ENCODE data around the gene SH2D4B.

The SH2D4B gene

GRCh38 chr10:80519936-80520650 lies 17.6 kb upstream of the SH2D4B start:
- no peak for TF ChIP-seq CTCF (IDR thresholded peaks at IDR 0.05; ENCODE audit: low read depth, low read length, missing control alignments)
- H3K4me3 ChIP-seq (replicated peaks; ENCODE audit: low read depth, low read length) = no peak overlapping the region
- no peak for DNase-seq (ENCODE audit: extremely low read depth, low read depth)

GRCh38 chr10:80520661-80521470 lies 16.8 kb upstream of the SH2D4B start:
- no peak overlapping the region for H3K4me3 ChIP-seq (replicated peaks; ENCODE audit: low read depth, low read length)

GRCh38 chr10:80522756-80523363 lies 14.8 kb upstream of the SH2D4B start:
- no peak overlapping the region for H3K4me3 ChIP-seq (replicated peaks; ENCODE audit: low read depth, low read length)
- TF ChIP-seq CTCF (IDR thresholded peaks at IDR 0.05; ENCODE audit: low read depth, low read length, missing control alignments) = no peak
- DNase-seq (ENCODE audit: extremely low read depth, low read depth) = no peak

More at GRCh38 chr10:80520661-80521470, 16.8 kb upstream of the SH2D4B start:
- TF ChIP-seq CTCF (IDR thresholded peaks at IDR 0.05; ENCODE audit: low read depth, low read length, missing control alignments) = no peak
- DNase-seq (ENCODE audit: extremely low read depth, low read depth) = no peak

GRCh38 chr10:80523773-80524172 lies 13.9 kb upstream of the SH2D4B start:
- TF ChIP-seq CTCF (IDR thresholded peaks at IDR 0.05; ENCODE audit: low read depth, low read length, missing control alignments) = no peak
- no peak for DNase-seq (ENCODE audit: extremely low read depth, low read depth)
- no peak overlapping the region for H3K4me3 ChIP-seq (replicated peaks; ENCODE audit: low read depth, low read length)

GRCh38 chr10:80524190-80524909 lies 13.4 kb upstream of the SH2D4B start:
- no peak for TF ChIP-seq CTCF (IDR thresholded peaks at IDR 0.05; ENCODE audit: low read depth, low read length, missing control alignments)
- H3K4me3 ChIP-seq (replicated peaks; ENCODE audit: low read depth, low read length) = no peak overlapping the region
- no peak for DNase-seq (ENCODE audit: extremely low read depth, low read depth)

GRCh38 chr10:80526218-80526617 lies 11.5 kb upstream of the SH2D4B start:
- no peak overlapping the region for H3K4me3 ChIP-seq (replicated peaks; ENCODE audit: low read depth, low read length)
- no peak for TF ChIP-seq CTCF (IDR thresholded peaks at IDR 0.05; ENCODE audit: low read depth, low read length, missing control alignments)
- no peak for DNase-seq (ENCODE audit: extremely low read depth, low read depth)
